ENCODE data around the gene G3BP1. TPM values are rescaled to one million over a fixed set of nuclear protein-coding genes. Genes with fewer than 3 reads are reported as not detected.

The G3BP1 gene
- total and polyA plus RNA-seq, 2 donors (not counting 1 experiment from before 2014, with no cell fraction given): 68.2 to 132 TPM

- Histone ChIP-seq H3K4me1 (ENCODE audit: control insufficient read depth, extremely low read depth, insufficient read depth, low read length) (no peaks in the 10 kb centered on the region), H3K27ac (ENCODE audit: insufficient read depth, low read length) (no peak overlapping the region), H3K4me3 (replicated peaks in 1 of 4; ENCODE audit: control extremely low read depth in 1 of 4, insufficient read depth in 1 of 4, low read depth in 3 of 4, low read length in 4 of 4) (no peak overlapping the region), H3K9ac (ENCODE audit: insufficient read depth, low read length) (no peak overlapping the region), H3K79me2 (ENCODE audit: control insufficient read depth, insufficient read depth, low read length) (no peaks in the 10 kb centered on the region), H3K27me3 (ENCODE audit: control insufficient read depth, insufficient read depth, low read length) (no peaks in the 10 kb centered on the region), H4K20me1 (ENCODE audit: control insufficient read depth, extremely low read depth, insufficient read depth, low read length) (no peaks in the 10 kb centered on the region), H2AFZ (ENCODE audit: low read length) (no peak overlapping the region), H3K4me2 (ENCODE audit: extremely low read depth, insufficient read depth, low read length) (no peak overlapping the region), H3K36me3 (ENCODE audit: control insufficient read depth, insufficient read depth, low read length) (peaks cover 2% of the 10 kb centered on the region), H3K9me3 (ENCODE audit: control insufficient read depth, insufficient read depth, low read depth, low read length) (no peaks in the 10 kb centered on the region)
- no peak for TF ChIP-seq EZH2 (IDR thresholded peaks at IDR 0.05; ENCODE audit: low read length, missing control alignments)
- TF ChIP-seq, protein P1, sequence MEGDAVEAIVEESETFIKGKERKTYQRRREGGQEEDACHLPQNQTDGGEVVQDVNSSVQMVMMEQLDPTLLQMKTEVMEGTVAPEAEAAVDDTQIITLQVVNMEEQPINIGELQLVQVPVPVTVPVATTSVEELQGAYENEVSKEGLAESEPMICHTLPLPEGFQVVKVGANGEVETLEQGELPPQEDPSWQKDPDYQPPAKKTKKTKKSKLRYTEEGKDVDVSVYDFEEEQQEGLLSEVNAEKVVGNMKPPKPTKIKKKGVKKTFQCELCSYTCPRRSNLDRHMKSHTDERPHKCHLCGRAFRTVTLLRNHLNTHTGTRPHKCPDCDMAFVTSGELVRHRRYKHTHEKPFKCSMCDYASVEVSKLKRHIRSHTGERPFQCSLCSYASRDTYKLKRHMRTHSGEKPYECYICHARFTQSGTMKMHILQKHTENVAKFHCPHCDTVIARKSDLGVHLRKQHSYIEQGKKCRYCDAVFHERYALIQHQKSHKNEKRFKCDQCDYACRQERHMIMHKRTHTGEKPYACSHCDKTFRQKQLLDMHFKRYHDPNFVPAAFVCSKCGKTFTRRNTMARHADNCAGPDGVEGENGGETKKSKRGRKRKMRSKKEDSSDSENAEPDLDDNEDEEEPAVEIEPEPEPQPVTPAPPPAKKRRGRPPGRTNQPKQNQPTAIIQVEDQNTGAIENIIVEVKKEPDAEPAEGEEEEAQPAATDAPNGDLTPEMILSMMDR (conservative IDR thresholded peaks at IDR 0.05 in 1 of 2, IDR thresholded peaks at IDR 0.05 in 1 of 2; ENCODE audit: low read depth in 1 of 2, low read length in 2 of 2): no peak
- DNase-seq (ENCODE audit: low read depth in 2 of 2): peak; percentile 43 to 65
Measured at GRCh38 chr5:151812757-151813309, 41.1 kb downstream of the G3BP1 start.

GRCh38 chr5:151815051-151815450 lies 43.3 kb downstream of the G3BP1 start:
- Histone ChIP-seq H3K4me1 (ENCODE audit: control insufficient read depth, extremely low read depth, insufficient read depth, low read length) (no peaks in the 10 kb centered on the region), H3K79me2 (ENCODE audit: control insufficient read depth, insufficient read depth, low read length) (no peaks in the 10 kb centered on the region), H3K27me3 (ENCODE audit: control insufficient read depth, insufficient read depth, low read length) (no peaks in the 10 kb centered on the region), H3K9me3 (ENCODE audit: control insufficient read depth, insufficient read depth, low read depth, low read length) (no peaks in the 10 kb centered on the region), H4K20me1 (ENCODE audit: control insufficient read depth, extremely low read depth, insufficient read depth, low read length) (no peaks in the 10 kb centered on the region), H3K9ac (ENCODE audit: insufficient read depth, low read length) (no peak overlapping the region), H2AFZ (ENCODE audit: low read length) (no peak overlapping the region), H3K4me3 (replicated peaks in 1 of 4; ENCODE audit: control extremely low read depth in 1 of 4, insufficient read depth in 1 of 4, low read depth in 3 of 4, low read length in 4 of 4) (no peak overlapping the region), H3K4me2 (ENCODE audit: extremely low read depth, insufficient read depth, low read length) (no peak overlapping the region), H3K27ac (ENCODE audit: insufficient read depth, low read length) (no peak overlapping the region), H3K36me3 (ENCODE audit: control insufficient read depth, insufficient read depth, low read length) (peaks cover 2% of the 10 kb centered on the region)
- no peak for DNase-seq (ENCODE audit: low read depth in 2 of 2)
- TF ChIP-seq EZH2 (IDR thresholded peaks at IDR 0.05; ENCODE audit: low read length, missing control alignments): no peak
- TF ChIP-seq, protein P1 (conservative IDR thresholded peaks at IDR 0.05 in 1 of 2, IDR thresholded peaks at IDR 0.05 in 1 of 2; ENCODE audit: low read depth in 1 of 2, low read length in 2 of 2): no peak

DNA sequence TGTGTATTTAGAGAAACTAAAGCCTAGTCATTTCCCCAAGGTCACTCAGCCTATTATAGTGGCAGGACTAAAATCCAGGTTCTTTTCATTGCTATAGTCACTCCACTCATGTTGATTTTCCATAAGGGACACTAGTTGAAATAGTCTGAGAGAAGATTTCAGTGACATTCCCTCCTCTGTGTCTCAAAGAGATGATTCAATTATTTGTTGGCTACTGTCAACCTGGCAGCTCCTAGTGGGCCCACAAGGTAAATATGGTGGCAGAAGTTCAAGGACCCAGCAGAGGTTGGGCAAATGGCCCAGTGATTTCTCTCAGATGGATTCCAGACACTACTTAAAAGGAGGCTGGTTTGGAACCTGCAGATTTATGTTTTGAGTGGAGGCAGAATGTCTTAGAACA lies 48.1 kb downstream of the G3BP1 start:
- TF ChIP-seq, protein P1 (conservative IDR thresholded peaks at IDR 0.05 in 1 of 2, IDR thresholded peaks at IDR 0.05 in 1 of 2; ENCODE audit: low read depth in 1 of 2, low read length in 2 of 2): no peak
- no peak for TF ChIP-seq EZH2 (IDR thresholded peaks at IDR 0.05; ENCODE audit: low read length, missing control alignments)

More for the DNA sequence above, 48.1 kb downstream of the G3BP1 start:
- Histone ChIP-seq H3K27me3 (ENCODE audit: control insufficient read depth, insufficient read depth, low read length) (no peaks in the 10 kb centered on the region), H4K20me1 (ENCODE audit: control insufficient read depth, extremely low read depth, insufficient read depth, low read length) (no peaks in the 10 kb centered on the region), H3K9me3 (ENCODE audit: control insufficient read depth, insufficient read depth, low read depth, low read length) (no peaks in the 10 kb centered on the region), H3K36me3 (ENCODE audit: control insufficient read depth, insufficient read depth, low read length) (no peaks in the 10 kb centered on the region), H3K79me2 (ENCODE audit: control insufficient read depth, insufficient read depth, low read length) (no peaks in the 10 kb centered on the region), H3K27ac (ENCODE audit: insufficient read depth, low read length) (no peak overlapping the region), H3K4me1 (ENCODE audit: control insufficient read depth, extremely low read depth, insufficient read depth, low read length) (no peaks in the 10 kb centered on the region), H3K9ac (ENCODE audit: insufficient read depth, low read length) (no peak overlapping the region), H3K4me2 (ENCODE audit: extremely low read depth, insufficient read depth, low read length) (no peak overlapping the region), H2AFZ (ENCODE audit: low read length) (no peak overlapping the region), H3K4me3 (replicated peaks in 1 of 4; ENCODE audit: control extremely low read depth in 1 of 4, insufficient read depth in 1 of 4, low read depth in 3 of 4, low read length in 4 of 4) (no peak overlapping the region)
- no peak for DNase-seq (ENCODE audit: low read depth in 2 of 2)
